GM12801 (cell line): ENCODE data around the gene ZNF653.

Source experiments
- TF ChIP-seq, protein P1 (sequence below): IDR thresholded peaks from one replicate; pipeline ENCODE4 v1.5.1; 2011; ENCODE audit warnings: control low read depth; ENCODE audit not compliant: insufficient read length; ENCODE audit errors: extremely low read depth

Gene ZNF653, protein sequence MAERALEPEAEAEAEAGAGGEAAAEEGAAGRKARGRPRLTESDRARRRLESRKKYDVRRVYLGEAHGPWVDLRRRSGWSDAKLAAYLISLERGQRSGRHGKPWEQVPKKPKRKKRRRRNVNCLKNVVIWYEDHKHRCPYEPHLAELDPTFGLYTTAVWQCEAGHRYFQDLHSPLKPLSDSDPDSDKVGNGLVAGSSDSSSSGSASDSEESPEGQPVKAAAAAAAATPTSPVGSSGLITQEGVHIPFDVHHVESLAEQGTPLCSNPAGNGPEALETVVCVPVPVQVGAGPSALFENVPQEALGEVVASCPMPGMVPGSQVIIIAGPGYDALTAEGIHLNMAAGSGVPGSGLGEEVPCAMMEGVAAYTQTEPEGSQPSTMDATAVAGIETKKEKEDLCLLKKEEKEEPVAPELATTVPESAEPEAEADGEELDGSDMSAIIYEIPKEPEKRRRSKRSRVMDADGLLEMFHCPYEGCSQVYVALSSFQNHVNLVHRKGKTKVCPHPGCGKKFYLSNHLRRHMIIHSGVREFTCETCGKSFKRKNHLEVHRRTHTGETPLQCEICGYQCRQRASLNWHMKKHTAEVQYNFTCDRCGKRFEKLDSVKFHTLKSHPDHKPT

DNA sequence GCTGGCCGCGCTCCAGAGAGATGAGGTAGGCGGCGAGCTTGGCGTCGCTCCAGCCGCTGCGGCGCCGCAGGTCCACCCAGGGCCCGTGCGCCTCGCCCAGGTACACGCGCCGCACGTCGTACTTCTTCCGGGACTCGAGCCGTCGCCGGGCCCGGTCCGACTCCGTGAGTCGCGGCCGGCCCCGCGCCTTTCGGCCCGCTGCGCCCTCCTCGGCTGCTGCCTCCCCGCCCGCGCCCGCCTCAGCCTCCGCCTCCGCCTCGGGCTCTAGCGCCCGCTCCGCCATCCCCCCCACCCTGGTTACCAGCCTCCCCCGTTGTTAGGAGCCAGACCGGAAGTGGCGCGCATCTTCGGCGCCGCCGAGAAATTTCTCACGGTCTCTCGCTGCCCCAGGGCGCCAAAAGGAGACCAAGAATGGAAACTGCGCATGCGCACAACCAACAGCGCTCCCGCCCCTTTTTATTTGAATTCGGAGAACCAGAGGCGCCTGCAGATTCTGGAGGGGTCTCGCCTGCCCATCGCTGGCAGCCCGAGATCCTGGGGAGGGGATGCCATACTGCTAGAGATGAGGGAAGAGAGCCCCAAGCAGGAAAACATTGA, at the start of gene ZNF653:
ZNF653 (minus strand) TSS at position 336 of the 597 bp plus-strand sequence; CDS start at position 283, 53 bp downstream.
- TF ChIP-seq, protein P1, sequence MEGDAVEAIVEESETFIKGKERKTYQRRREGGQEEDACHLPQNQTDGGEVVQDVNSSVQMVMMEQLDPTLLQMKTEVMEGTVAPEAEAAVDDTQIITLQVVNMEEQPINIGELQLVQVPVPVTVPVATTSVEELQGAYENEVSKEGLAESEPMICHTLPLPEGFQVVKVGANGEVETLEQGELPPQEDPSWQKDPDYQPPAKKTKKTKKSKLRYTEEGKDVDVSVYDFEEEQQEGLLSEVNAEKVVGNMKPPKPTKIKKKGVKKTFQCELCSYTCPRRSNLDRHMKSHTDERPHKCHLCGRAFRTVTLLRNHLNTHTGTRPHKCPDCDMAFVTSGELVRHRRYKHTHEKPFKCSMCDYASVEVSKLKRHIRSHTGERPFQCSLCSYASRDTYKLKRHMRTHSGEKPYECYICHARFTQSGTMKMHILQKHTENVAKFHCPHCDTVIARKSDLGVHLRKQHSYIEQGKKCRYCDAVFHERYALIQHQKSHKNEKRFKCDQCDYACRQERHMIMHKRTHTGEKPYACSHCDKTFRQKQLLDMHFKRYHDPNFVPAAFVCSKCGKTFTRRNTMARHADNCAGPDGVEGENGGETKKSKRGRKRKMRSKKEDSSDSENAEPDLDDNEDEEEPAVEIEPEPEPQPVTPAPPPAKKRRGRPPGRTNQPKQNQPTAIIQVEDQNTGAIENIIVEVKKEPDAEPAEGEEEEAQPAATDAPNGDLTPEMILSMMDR, result no peak

DNA sequence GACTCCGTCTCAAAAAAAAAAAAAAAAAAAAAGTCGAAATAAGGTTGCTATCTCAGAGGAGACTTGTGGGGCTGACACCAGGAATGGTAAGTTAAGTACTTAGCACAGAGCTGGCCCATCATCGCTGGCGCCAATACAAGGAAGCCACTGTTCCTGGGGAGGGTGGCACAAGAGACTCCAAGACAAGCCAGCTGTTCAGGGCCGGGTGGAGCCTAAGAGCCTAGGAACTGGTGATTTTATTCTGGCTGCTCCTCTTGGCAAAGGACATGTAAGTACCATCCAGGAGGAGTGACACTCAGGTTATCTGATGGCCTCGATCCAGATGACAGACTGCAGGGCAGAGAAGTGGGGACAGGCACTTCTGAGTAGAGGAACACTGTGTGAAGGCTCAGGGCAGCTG, 49.6 kb upstream of the ZNF653 start:
- TF ChIP-seq, protein P1, result no peak

DNA sequence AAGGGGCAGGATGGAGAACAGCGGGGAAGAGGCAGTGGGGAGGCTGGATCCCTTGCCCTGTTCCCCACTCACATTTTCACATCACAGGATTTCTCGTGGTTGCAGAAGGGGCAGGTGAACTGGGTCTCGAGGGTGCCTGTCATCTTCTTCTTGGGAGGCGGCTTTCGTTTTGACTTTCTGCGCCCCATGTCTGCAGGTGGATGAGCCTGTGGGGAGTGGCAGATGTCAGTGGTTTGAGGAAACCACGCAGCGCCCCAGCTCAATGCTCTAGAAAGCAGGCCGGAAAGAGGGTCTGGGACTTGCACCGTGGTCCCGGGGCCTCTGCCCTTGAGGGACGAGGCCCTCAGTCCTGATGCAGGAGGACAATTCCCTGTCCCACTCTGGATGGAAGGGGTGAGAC, 48.5 kb upstream of the ZNF653 start:
- TF ChIP-seq, protein P1, result no peak

DNA sequence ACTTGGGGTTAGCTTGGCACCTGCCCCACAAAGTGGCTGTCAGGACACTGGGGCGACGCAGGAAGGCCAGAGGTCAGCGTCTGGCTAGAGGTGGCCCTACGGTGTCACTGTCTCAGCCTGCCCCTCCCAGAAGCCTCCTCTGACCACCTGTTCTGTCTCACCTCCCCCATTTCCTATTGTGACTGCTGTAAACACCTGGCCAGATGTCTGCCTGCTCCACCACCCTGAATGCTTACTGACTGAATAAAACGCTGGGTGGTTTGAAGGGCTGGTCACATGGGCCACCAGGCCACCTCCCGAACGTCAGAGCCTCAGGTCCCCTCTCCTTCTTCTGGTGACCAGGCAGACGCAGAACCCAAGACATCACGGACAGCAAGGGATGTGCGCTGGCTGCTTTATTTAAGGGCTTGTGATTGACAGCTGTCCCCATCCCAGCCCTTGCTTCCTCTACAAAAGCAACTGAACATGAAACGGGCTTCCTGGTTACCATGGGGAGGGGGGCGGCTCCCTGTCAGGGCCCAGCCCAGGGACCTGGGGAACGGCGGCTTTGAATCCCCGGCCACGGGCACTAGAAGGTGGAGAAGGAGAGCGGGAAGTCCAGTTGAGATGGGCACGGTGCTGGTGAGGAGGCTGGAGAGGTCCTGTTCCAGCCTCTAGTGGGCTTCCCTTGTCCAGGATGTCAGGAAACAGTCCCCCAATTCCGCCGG, 47.2 kb upstream of the ZNF653 start:
- TF ChIP-seq, protein P1, result no peak

DNA sequence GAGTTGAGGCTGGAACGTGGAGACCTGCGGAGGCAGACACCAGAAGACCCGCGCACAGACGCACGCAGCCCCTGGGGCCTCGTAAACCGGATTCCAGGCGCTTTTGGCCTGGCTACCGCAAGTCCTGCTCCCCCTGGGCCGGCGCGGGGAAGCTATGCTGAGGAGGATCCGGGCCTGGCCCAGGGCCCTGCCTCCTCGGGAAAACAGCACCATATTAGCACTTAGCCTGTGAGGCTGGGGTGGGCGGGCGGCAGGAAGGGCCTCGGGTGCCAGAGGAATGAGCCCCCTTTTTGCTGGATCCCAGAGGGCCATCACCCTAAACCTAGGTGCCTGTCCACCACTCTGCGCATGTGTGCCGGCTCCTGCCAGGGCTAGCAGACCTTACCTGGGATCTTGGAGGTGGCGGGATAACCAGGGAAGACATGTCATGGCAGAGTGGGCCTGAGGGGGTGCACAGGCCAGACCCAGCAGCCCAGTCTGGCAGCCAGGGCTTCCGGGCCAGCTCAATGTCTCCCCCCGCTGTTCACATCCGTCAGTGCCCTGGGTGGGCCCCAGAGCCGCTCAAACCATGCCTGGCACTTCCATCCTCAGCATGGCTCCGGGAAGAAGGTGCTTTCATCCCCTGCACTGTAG, 46.1 kb upstream of the ZNF653 start:
- TF ChIP-seq, protein P1, result no peak

DNA sequence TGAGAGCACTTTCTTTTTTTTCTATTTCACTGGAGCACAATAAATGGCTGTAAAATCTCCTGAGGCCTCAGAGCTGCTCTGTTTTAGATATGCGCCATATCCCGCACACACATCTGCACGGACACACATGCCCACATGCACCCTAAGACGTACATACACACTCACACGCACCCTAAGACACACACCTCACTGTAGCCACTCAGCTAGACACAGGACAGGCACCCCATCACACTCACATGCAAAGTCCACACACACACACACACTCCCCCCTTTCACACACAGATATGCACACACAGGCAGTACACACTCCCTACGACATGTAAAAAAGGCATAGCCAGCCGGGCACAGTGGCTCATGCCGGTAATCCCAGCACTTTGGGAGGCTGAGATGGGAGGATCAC, 44.6 kb upstream of the ZNF653 start:
- TF ChIP-seq, protein P1, result no peak
